Measurements from ENCODE around the gene MS4A6A. TPM values are rescaled to one million over a fixed set of nuclear protein-coding genes. Genes with fewer than 3 reads are reported as not detected.

Gene MS4A6A
- total RNA-seq, 1 experiment from 2014 or later, result not detected

- H3K4me1 ChIP-seq (ENCODE audit: insufficient read depth, low read length, poor library complexity, severe bottlenecking), result no peaks in the 10 kb centered on the region
- no peaks in the 10 kb centered on the region for H3K27me3 ChIP-seq (replicated peaks; ENCODE audit: insufficient read depth, low read depth, low read length, poor library complexity)
- intact Hi-C loops (cut with micrococcal nuclease; ENCODE audit: unreplicated experiment), result no loop called here
- CTCF ChIA-PET, result no interaction called here
- no TSS peak for BruUV-seq (replicated peaks)
- TF ChIP-seq, protein P1, sequence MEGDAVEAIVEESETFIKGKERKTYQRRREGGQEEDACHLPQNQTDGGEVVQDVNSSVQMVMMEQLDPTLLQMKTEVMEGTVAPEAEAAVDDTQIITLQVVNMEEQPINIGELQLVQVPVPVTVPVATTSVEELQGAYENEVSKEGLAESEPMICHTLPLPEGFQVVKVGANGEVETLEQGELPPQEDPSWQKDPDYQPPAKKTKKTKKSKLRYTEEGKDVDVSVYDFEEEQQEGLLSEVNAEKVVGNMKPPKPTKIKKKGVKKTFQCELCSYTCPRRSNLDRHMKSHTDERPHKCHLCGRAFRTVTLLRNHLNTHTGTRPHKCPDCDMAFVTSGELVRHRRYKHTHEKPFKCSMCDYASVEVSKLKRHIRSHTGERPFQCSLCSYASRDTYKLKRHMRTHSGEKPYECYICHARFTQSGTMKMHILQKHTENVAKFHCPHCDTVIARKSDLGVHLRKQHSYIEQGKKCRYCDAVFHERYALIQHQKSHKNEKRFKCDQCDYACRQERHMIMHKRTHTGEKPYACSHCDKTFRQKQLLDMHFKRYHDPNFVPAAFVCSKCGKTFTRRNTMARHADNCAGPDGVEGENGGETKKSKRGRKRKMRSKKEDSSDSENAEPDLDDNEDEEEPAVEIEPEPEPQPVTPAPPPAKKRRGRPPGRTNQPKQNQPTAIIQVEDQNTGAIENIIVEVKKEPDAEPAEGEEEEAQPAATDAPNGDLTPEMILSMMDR (conservative IDR thresholded peaks at IDR 0.05; ENCODE audit: low read depth, low read length), result no peak
- no peak for TF ChIP-seq EZH2 (IDR thresholded peaks at IDR 0.05; ENCODE audit: borderline replicate concordance, low read depth, low read length, poor library complexity, severe bottlenecking)
- no peak overlapping the region for H3K4me3 ChIP-seq (ENCODE audit: low read depth, low read length, poor library complexity, severe bottlenecking)
- DNase-seq (ENCODE audit: low spot score), result no peak
- POLR2A ChIA-PET (ENCODE audit: low non-redundant PET), result no interaction called here
- no peaks in the 10 kb centered on the region for H3K9me3 ChIP-seq (ENCODE audit: low read depth, low read length, poor library complexity, severe bottlenecking)
- H3K27ac ChIP-seq (ENCODE audit: low read depth, low read length, poor library complexity, severe bottlenecking), result no peak overlapping the region
- H3K36me3 ChIP-seq (ENCODE audit: insufficient read depth, low read length, poor library complexity, severe bottlenecking), result no peaks in the 10 kb centered on the region
These were observed 14.6 kb upstream of the MS4A6A start for GRCh38 chr11:60197442-60197841.

GRCh38 chr11:60195923-60196368 is 13.1 kb upstream of the MS4A6A start:
- Histone ChIP-seq H3K4me3 (ENCODE audit: low read depth, low read length, poor library complexity, severe bottlenecking) (no peak overlapping the region), H3K36me3 (ENCODE audit: insufficient read depth, low read length, poor library complexity, severe bottlenecking) (no peaks in the 10 kb centered on the region), H3K9me3 (ENCODE audit: low read depth, low read length, poor library complexity, severe bottlenecking) (no peaks in the 10 kb centered on the region), H3K4me1 (ENCODE audit: insufficient read depth, low read length, poor library complexity, severe bottlenecking) (no peaks in the 10 kb centered on the region), H3K27ac (ENCODE audit: low read depth, low read length, poor library complexity, severe bottlenecking) (no peak overlapping the region), H3K27me3 (replicated peaks; ENCODE audit: insufficient read depth, low read depth, low read length, poor library complexity) (no peaks in the 10 kb centered on the region)
- ChIA-PET POLR2A (ENCODE audit: low non-redundant PET) (no interaction called here), CTCF (no interaction called here)
- intact Hi-C loops (cut with micrococcal nuclease; ENCODE audit: unreplicated experiment), result no loop called here
- no peak for DNase-seq (ENCODE audit: low spot score)
- no peak for TF ChIP-seq EZH2 (IDR thresholded peaks at IDR 0.05; ENCODE audit: borderline replicate concordance, low read depth, low read length, poor library complexity, severe bottlenecking)
- TF ChIP-seq, protein P1 (conservative IDR thresholded peaks at IDR 0.05; ENCODE audit: low read depth, low read length), result no peak
- no TSS peak for BruUV-seq (replicated peaks)

- Histone ChIP-seq H3K4me1 (ENCODE audit: insufficient read depth, low read length, poor library complexity, severe bottlenecking) (no peaks in the 10 kb centered on the region), H3K36me3 (ENCODE audit: insufficient read depth, low read length, poor library complexity, severe bottlenecking) (no peaks in the 10 kb centered on the region), H3K9me3 (ENCODE audit: low read depth, low read length, poor library complexity, severe bottlenecking) (no peaks in the 10 kb centered on the region), H3K27ac (ENCODE audit: low read depth, low read length, poor library complexity, severe bottlenecking) (no peak overlapping the region), H3K27me3 (replicated peaks; ENCODE audit: insufficient read depth, low read depth, low read length, poor library complexity) (no peaks in the 10 kb centered on the region), H3K4me3 (ENCODE audit: low read depth, low read length, poor library complexity, severe bottlenecking) (no peak overlapping the region)
- CTCF ChIA-PET, result no interaction called here
- BruUV-seq (replicated peaks), result no TSS peak
- no peak for DNase-seq (ENCODE audit: low spot score)
- TF ChIP-seq EZH2 (IDR thresholded peaks at IDR 0.05; ENCODE audit: borderline replicate concordance, low read depth, low read length, poor library complexity, severe bottlenecking), result no peak
- TF ChIP-seq, protein P1 (conservative IDR thresholded peaks at IDR 0.05; ENCODE audit: low read depth, low read length), result no peak
- intact Hi-C loops (cut with micrococcal nuclease; ENCODE audit: unreplicated experiment), result loop anchor here (5.0 kb wide), 1 partner anchor 372 kb away; no protein-coding TSS in a partner anchor
- POLR2A ChIA-PET (ENCODE audit: low non-redundant PET), result no interaction called here
These were observed 11.6 kb upstream of the MS4A6A start for GRCh38 chr11:60194511-60194910.

Data from A673 (cell line).